WTC11 (cell line): ENCODE data around the gene OCA2.

Experiments
- CTCF ChIP-seq: fragments of 200-600 bp; IDR thresholded peaks from 2 replicates; pipeline ENCODE4 v1.8.0; 2022; ENCODE audit warnings: antibody characterized with exemption
- ESRRA ChIP-seq: sonication (generic); formaldehyde crosslinking; IDR thresholded peaks from 2 replicates; pipeline ENCODE4 v1.8.1; 2022; ENCODE audit warnings: mild to moderate bottlenecking, missing genetic modification reagents, borderline replicate concordance
- ETV6 ChIP-seq: sonication (generic); formaldehyde crosslinking; IDR thresholded peaks from 2 replicates; pipeline ENCODE4 v1.8.1; 2022; ENCODE audit warnings: mild to moderate bottlenecking, missing genetic modification reagents
- FOXP4 ChIP-seq: sonication (generic); formaldehyde crosslinking; IDR thresholded peaks from 2 replicates; pipeline ENCODE4 v1.8.0; 2022; ENCODE audit warnings: mild to moderate bottlenecking, missing genetic modification reagents
- PRDM15 ChIP-seq: sonication (generic); formaldehyde crosslinking; IDR thresholded peaks from 2 replicates; pipeline ENCODE4 v1.8.0; 2022; ENCODE audit warnings: missing genetic modification reagents
- SMAD4 ChIP-seq: sonication (generic); formaldehyde crosslinking; IDR thresholded peaks from 2 replicates; pipeline ENCODE4 v1.8.0; 2022; ENCODE audit warnings: mild to moderate bottlenecking, missing genetic modification reagents
- USF2 ChIP-seq: sonication (generic); formaldehyde crosslinking; IDR thresholded peaks from 2 replicates; pipeline ENCODE4 v1.8.1; 2023; ENCODE audit warnings: mild to moderate bottlenecking, missing genetic modification reagents, moderate library complexity
- ZBTB21 ChIP-seq: sonication (generic); formaldehyde crosslinking; IDR thresholded peaks from 2 replicates; pipeline ENCODE4 v1.8.1; 2023; ENCODE audit warnings: mild to moderate bottlenecking, missing genetic modification reagents, borderline replicate concordance
- TF ChIP-seq, protein P1 (sequence below): sonication (generic); formaldehyde crosslinking; IDR thresholded peaks from 2 replicates; pipeline ENCODE4 v1.8.0; 2022; ENCODE audit warnings: mild to moderate bottlenecking, missing genetic modification reagents
- TF ChIP-seq, protein P2 (sequence below): sonication (generic); formaldehyde crosslinking; IDR thresholded peaks from 2 replicates; pipeline ENCODE4 v1.8.1; 2023; ENCODE audit warnings: mild to moderate bottlenecking, missing genetic modification reagents

GRCh38 chr15:28021281-28022039 is 77.7 kb downstream of the OCA2 start:
- no peak for TF ChIP-seq ETV6 (CRISPR knock-in tag)
- TF ChIP-seq SMAD4 (CRISPR knock-in tag), result no peak
- TF ChIP-seq, protein P1, sequence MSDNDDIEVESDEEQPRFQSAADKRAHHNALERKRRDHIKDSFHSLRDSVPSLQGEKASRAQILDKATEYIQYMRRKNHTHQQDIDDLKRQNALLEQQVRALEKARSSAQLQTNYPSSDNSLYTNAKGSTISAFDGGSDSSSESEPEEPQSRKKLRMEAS (CRISPR knock-in tag), result no peak
- TF ChIP-seq CTCF, result peak; percentile 39; the same call in 1 of the 2 replicates
- TF ChIP-seq ESRRA, result no peak
- TF ChIP-seq ZBTB21 (CRISPR knock-in tag), result no peak
- no peak for TF ChIP-seq FOXP4 (CRISPR knock-in tag)
- TF ChIP-seq, protein P2, sequence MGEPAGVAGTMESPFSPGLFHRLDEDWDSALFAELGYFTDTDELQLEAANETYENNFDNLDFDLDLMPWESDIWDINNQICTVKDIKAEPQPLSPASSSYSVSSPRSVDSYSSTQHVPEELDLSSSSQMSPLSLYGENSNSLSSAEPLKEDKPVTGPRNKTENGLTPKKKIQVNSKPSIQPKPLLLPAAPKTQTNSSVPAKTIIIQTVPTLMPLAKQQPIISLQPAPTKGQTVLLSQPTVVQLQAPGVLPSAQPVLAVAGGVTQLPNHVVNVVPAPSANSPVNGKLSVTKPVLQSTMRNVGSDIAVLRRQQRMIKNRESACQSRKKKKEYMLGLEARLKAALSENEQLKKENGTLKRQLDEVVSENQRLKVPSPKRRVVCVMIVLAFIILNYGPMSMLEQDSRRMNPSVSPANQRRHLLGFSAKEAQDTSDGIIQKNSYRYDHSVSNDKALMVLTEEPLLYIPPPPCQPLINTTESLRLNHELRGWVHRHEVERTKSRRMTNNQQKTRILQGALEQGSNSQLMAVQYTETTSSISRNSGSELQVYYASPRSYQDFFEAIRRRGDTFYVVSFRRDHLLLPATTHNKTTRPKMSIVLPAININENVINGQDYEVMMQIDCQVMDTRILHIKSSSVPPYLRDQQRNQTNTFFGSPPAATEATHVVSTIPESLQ (CRISPR knock-in tag), result no peak
- no peak for TF ChIP-seq PRDM15 (CRISPR knock-in tag)
- TF ChIP-seq USF2 (CRISPR knock-in tag), result no peak
